ENCODE measurements around the gene ARSG. TPM values are rescaled to one million over a fixed set of nuclear protein-coding genes. Genes with fewer than 3 reads are reported as not detected.
"Not testable (repeated sequence)": the region's sequence is repeated elsewhere in the genome, so short reads cannot be mapped to it uniquely, and the experiment has no call there.

ARSG gene
- total and polyA plus RNA-seq, 2 of the 4 experiments (the other 2 are of a cell fraction) = 2.9 to 3.0 TPM

GRCh38 chr17:68331932-68332331, 40.6 kb downstream of the ARSG start:
- dilution Hi-C loops (cut with HindIII; ENCODE audit: low sequenced_read_pairs, unreplicated experiment) = not testable (repeated sequence)

More at GRCh38 chr17:68331932-68332331, 40.6 kb downstream of the ARSG start:
- H2BK20ac ChIP-seq (ENCODE audit: low read depth, low read length); POLR2A ChIA-PET (ENCODE audit: unreplicated experiment); intact Hi-C loops (cut with micrococcal nuclease); H3K9ac ChIP-seq (ENCODE audit: low read depth, low read length); H3K14ac ChIP-seq (replicated peaks; ENCODE audit: low read depth, low read length); H4K5ac ChIP-seq (ENCODE audit: low read depth, low read length); H3K4me2 ChIP-seq (ENCODE audit: low read depth, low read length); H4K20me1 ChIP-seq (ENCODE audit: insufficient read depth, low read length); H3K18ac ChIP-seq (ENCODE audit: low read depth, low read length); BruUV-seq (replicated peaks); DNase-seq; H2BK5ac ChIP-seq (ENCODE audit: low read depth, low read length, poor library complexity, severe bottlenecking); H3K27me3 ChIP-seq (ENCODE audit: control insufficient read depth, insufficient read depth, low read length); H3K4ac ChIP-seq (ENCODE audit: low read depth, low read length); H3K79me1 ChIP-seq (ENCODE audit: low read depth in 1 of 2, low read length in 2 of 2); H3K36me3 ChIP-seq (ENCODE audit: control insufficient read depth, insufficient read depth, low read length); H3K4me3 ChIP-seq (ENCODE audit: insufficient read depth, low read depth, low read length); H2AK5ac ChIP-seq (ENCODE audit: low read depth, low read length); in situ Hi-C loops (cut with MboI; ENCODE audit: low sequenced_read_pairs); H3K27ac ChIP-seq (ENCODE audit: insufficient read depth, low read length); H2BK15ac ChIP-seq (ENCODE audit: low read depth, low read length); H4K8ac ChIP-seq (ENCODE audit: low read depth in 2 of 2, low read length in 2 of 2); H2AFZ ChIP-seq (replicated peaks; ENCODE audit: low read length, poor library complexity); CTCF ChIA-PET; H3K4me1 ChIP-seq (ENCODE audit: control insufficient read depth, insufficient read depth, low read length); H3K56ac ChIP-seq (ENCODE audit: extremely low read depth, insufficient read depth, low read length); ATAC-seq (ENCODE audit: low read depth); H3K23ac ChIP-seq (ENCODE audit: low read depth, low read length); H2AK9ac ChIP-seq (replicated peaks; ENCODE audit: low read depth, low read length, poor library complexity); H3K9me1 ChIP-seq (ENCODE audit: insufficient read depth, low read length); H4K91ac ChIP-seq (ENCODE audit: insufficient read depth, low read depth, low read length); H2BK120ac ChIP-seq (ENCODE audit: low read depth, low read length): not testable (repeated sequence)
- WGBS, 2 experiments (ENCODE audit: extremely low coverage in 2 of 2, insufficient read length in 1 of 2) = 90% methylated on average over 3 of the region's 12 CpGs; no CpG with 5 or more reads in 1 of the 2 experiments
- peaks cover 11% of the 10 kb centered on the region for H3K9me3 ChIP-seq (ENCODE audit: control insufficient read depth, insufficient read depth, low read length)

All from IMR-90 (cell line).